ENCODE results near the gene IQCE.

Gene IQCE

DNA sequence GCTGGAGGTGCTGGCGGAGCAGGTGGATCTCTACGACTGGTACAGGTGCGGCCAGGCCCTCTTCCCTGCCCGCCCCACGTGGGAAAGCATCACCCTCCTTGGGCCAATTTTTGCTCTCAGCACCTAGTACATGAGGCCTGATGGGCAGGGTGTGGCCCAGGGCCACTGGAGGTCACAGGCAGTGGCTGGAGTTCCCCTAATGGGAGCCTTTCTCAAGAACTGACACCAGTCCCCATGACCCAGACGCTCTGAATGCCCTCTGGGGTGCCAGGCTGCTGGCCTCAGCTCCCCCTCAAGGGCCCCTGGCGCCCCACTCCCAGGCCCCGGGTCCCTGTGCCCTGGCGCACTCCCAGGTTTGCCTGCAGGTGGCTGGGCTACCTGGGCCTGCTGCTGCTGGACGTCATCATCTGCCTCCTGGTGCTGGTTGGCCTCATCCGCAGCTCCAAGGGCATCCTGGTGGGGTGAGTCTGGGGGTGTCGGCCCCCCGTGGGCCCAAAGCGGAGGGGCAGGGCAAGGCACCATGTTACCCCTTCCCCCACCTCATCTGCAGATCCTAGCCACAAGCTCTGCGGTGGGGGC is 88.9 kb downstream of the IQCE start:
- H3K9me3 ChIP-seq (ENCODE audit: control insufficient read depth, low read depth, low read length): no peaks in the 10 kb centered on the region
- H3K9ac ChIP-seq (ENCODE audit: low read length): no peak overlapping the region
- no peak overlapping the region for H3K27ac ChIP-seq (ENCODE audit: low read length)
- H3K36me3 ChIP-seq (ENCODE audit: control insufficient read depth, low read depth, low read length): peaks cover 32% of the 10 kb centered on the region
- no peaks in the 10 kb centered on the region for H3K27me3 ChIP-seq (ENCODE audit: control insufficient read depth, insufficient read depth, low read length)
- H3K4me1 ChIP-seq (ENCODE audit: control insufficient read depth, low read depth, low read length): peaks cover 18% of the 10 kb centered on the region
- no peak overlapping the region for H3K4me3 ChIP-seq (ENCODE audit: low read length)

DNA sequence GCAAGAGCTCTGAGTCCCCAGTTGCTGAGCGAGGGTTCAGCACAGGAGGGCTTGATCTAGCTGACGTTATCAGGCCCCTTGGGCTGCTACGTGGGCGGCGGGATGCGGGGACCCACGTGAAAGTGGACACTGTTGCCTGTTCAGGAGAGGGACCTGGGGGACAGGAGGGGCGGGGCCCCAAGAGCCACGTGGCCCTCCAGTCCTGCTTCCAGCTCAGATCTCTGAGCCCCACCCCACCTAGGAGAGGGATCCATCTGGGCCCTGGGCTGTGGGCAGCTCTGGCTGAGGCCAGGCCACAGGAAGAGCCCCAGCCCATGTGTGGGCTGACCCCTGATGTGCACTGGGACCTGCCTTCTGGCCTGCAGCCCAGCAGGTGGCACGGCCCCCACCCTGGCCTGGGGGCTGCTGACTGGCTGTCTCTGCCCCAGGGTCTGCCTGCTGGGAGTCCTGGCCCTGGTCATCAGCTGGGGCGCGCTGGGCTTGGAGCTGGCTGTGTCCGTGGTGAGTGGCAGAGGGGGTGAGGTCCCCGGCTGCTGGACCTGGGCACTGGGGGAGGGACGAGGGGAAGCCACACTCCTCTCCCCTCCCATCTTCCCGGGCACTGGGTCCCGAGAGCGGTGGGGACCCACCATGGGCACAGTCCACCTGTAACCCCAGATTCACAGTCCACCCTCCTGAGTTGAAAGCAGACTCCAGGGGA is 90.5 kb downstream of the IQCE start:
- H3K9me3 ChIP-seq (ENCODE audit: control insufficient read depth, low read depth, low read length): no peaks in the 10 kb centered on the region
- peaks cover 32% of the 10 kb centered on the region for H3K36me3 ChIP-seq (ENCODE audit: control insufficient read depth, low read depth, low read length)
- peaks cover 11% of the 10 kb centered on the region for H3K4me1 ChIP-seq (ENCODE audit: control insufficient read depth, low read depth, low read length)

GRCh38 chr7:2649991-2650390 is 91.2 kb downstream of the IQCE start:
- H3K9me3 ChIP-seq (ENCODE audit: control insufficient read depth, low read depth, low read length): no peaks in the 10 kb centered on the region
- peaks cover 32% of the 10 kb centered on the region for H3K36me3 ChIP-seq (ENCODE audit: control insufficient read depth, low read depth, low read length)
- H3K27me3 ChIP-seq (ENCODE audit: control insufficient read depth, insufficient read depth, low read length): no peaks in the 10 kb centered on the region
- H3K27ac ChIP-seq (ENCODE audit: low read length): no peak overlapping the region
- H3K4me3 ChIP-seq (ENCODE audit: low read length): no peak overlapping the region
- H3K9ac ChIP-seq (ENCODE audit: low read length): no peak overlapping the region
- H3K4me1 ChIP-seq (ENCODE audit: control insufficient read depth, low read depth, low read length): peaks cover 8% of the 10 kb centered on the region

More for the DNA sequence above, 90.5 kb downstream of the IQCE start:
- no peak overlapping the region for H3K27ac ChIP-seq (ENCODE audit: low read length)
- no peaks in the 10 kb centered on the region for H3K27me3 ChIP-seq (ENCODE audit: control insufficient read depth, insufficient read depth, low read length)
- no peak overlapping the region for H3K4me3 ChIP-seq (ENCODE audit: low read length)
- H3K9ac ChIP-seq (ENCODE audit: low read length): no peak overlapping the region

- peaks cover 32% of the 10 kb centered on the region for H3K36me3 ChIP-seq (ENCODE audit: control insufficient read depth, low read depth, low read length)
Observed at GRCh38 chr7:2650451-2650850, 91.7 kb downstream of the IQCE start.

DNA sequence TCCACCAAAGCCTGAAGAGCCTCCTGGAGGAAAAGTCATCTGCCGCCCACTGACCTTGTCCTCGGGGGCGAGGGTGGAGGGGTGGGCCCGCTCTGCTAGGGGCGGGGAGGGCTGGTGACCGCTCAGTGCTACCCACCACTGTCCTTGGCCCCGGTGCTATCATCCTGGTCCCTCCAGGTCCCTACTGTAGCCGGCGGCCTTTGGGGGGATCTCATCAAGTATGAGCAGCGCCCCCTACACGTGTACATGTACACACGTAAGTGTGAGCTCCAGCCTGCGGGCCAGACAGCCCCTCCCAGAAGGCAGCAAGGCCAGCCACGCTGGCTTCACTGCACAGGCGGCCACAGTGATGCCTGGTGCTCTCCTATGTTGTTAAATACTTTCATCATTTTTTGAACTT is 92.6 kb downstream of the IQCE start:
- H3K27me3 ChIP-seq (ENCODE audit: control insufficient read depth, insufficient read depth, low read length): no peaks in the 10 kb centered on the region
- H3K36me3 ChIP-seq (ENCODE audit: control insufficient read depth, low read depth, low read length): peaks cover 32% of the 10 kb centered on the region
- H3K4me1 ChIP-seq (ENCODE audit: control insufficient read depth, low read depth, low read length): no peaks in the 10 kb centered on the region
- H3K9me3 ChIP-seq (ENCODE audit: control insufficient read depth, low read depth, low read length): no peaks in the 10 kb centered on the region
- no peak overlapping the region for H3K4me3 ChIP-seq (ENCODE audit: low read length)
- no peak overlapping the region for H3K27ac ChIP-seq (ENCODE audit: low read length)
- no peak overlapping the region for H3K9ac ChIP-seq (ENCODE audit: low read length)

More at GRCh38 chr7:2650451-2650850, 91.7 kb downstream of the IQCE start:
- H3K9me3 ChIP-seq (ENCODE audit: control insufficient read depth, low read depth, low read length): no peaks in the 10 kb centered on the region
- H3K27me3 ChIP-seq (ENCODE audit: control insufficient read depth, insufficient read depth, low read length): no peaks in the 10 kb centered on the region
- H3K9ac ChIP-seq (ENCODE audit: low read length): no peak overlapping the region
- H3K4me3 ChIP-seq (ENCODE audit: low read length): no peak overlapping the region
- H3K4me1 ChIP-seq (ENCODE audit: control insufficient read depth, low read depth, low read length): peaks cover 3% of the 10 kb centered on the region
- no peak overlapping the region for H3K27ac ChIP-seq (ENCODE audit: low read length)

- H3K36me3 ChIP-seq (ENCODE audit: control insufficient read depth, low read depth, low read length): peaks cover 32% of the 10 kb centered on the region
- H3K4me3 ChIP-seq (ENCODE audit: low read length): no peak overlapping the region
- H3K27ac ChIP-seq (ENCODE audit: low read length): no peak overlapping the region
- H3K9ac ChIP-seq (ENCODE audit: low read length): no peak overlapping the region
- H3K4me1 ChIP-seq (ENCODE audit: control insufficient read depth, low read depth, low read length): no peaks in the 10 kb centered on the region
- H3K27me3 ChIP-seq (ENCODE audit: control insufficient read depth, insufficient read depth, low read length): no peaks in the 10 kb centered on the region
- no peaks in the 10 kb centered on the region for H3K9me3 ChIP-seq (ENCODE audit: control insufficient read depth, low read depth, low read length)
Observed at GRCh38 chr7:2651847-2652735, 93.3 kb downstream of the IQCE start.

DNA sequence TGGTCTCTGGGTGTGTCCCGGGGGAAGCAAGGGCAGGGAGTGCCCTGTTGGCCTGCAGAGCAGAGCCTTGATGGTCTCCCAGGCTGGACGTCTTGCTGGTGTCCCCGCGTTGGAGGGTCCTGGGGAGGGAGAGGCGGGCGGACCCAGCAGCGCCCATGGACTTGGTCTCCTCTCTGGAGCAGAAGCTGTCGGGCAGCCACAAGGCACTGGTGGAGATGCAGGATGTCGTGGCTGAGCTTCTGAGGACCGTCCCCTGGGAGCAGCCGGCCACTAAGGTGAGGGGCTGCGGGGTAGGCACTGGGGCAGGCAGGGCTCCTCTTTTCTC is 93.9 kb downstream of the IQCE start:
- no peak overlapping the region for H3K27ac ChIP-seq (ENCODE audit: low read length)
- no peak overlapping the region for H3K4me3 ChIP-seq (ENCODE audit: low read length)
- peaks cover 35% of the 10 kb centered on the region for H3K36me3 ChIP-seq (ENCODE audit: control insufficient read depth, low read depth, low read length)
- no peaks in the 10 kb centered on the region for H3K4me1 ChIP-seq (ENCODE audit: control insufficient read depth, low read depth, low read length)
- H3K9me3 ChIP-seq (ENCODE audit: control insufficient read depth, low read depth, low read length): no peaks in the 10 kb centered on the region
- H3K9ac ChIP-seq (ENCODE audit: low read length): no peak overlapping the region
- H3K27me3 ChIP-seq (ENCODE audit: control insufficient read depth, insufficient read depth, low read length): no peaks in the 10 kb centered on the region

GRCh38 chr7:2654059-2654458 is 95.3 kb downstream of the IQCE start:
- no peaks in the 10 kb centered on the region for H3K27me3 ChIP-seq (ENCODE audit: control insufficient read depth, insufficient read depth, low read length)
- H3K4me1 ChIP-seq (ENCODE audit: control insufficient read depth, low read depth, low read length): no peaks in the 10 kb centered on the region
- H3K9me3 ChIP-seq (ENCODE audit: control insufficient read depth, low read depth, low read length): no peaks in the 10 kb centered on the region
- no peak overlapping the region for H3K9ac ChIP-seq (ENCODE audit: low read length)
- no peak overlapping the region for H3K4me3 ChIP-seq (ENCODE audit: low read length)
- H3K27ac ChIP-seq (ENCODE audit: low read length): no peak overlapping the region
- H3K36me3 ChIP-seq (ENCODE audit: control insufficient read depth, low read depth, low read length): peaks cover 37% of the 10 kb centered on the region

DNA sequence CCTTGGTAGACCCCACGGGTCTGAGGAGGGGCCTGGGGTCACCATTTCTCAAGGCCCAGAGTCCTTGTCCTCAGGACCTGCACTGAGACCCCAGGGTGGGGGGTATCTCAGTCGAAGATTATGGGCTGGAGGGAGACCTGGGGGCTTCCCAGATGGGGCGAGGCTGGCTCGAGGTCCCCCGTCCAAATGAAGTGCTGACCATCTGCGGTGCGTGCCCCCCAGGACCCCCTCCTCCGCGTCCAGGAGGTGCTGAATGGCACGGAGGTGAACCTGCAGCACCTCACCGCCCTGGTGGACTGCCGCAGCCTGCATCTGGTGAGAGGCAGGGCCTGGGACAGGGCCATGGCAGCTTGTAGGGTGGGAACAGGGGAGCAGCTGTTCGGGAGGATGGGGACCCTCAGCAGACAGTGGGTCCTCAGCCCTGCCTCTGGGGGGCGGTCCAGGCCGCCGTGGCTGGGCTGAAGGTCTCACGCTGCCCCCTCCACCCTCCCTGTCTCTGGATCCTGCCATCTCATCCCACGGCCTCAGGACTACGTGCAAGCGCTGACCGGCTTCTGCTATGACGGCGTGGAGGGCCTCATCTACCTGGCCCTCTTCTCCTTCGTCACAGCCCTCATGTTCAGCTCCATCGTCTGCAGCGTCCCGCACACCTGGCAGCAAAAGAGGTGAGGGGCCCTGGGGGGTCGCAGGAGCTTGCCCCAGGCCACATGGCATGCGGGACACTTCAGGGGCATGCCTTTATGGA is 97.3 kb downstream of the IQCE start:
- H3K27ac ChIP-seq (ENCODE audit: low read length): no peak overlapping the region
- H3K4me1 ChIP-seq (ENCODE audit: control insufficient read depth, low read depth, low read length): no peaks in the 10 kb centered on the region
- no peaks in the 10 kb centered on the region for H3K27me3 ChIP-seq (ENCODE audit: control insufficient read depth, insufficient read depth, low read length)
- peaks cover 28% of the 10 kb centered on the region for H3K36me3 ChIP-seq (ENCODE audit: control insufficient read depth, low read depth, low read length)
- H3K4me3 ChIP-seq (ENCODE audit: low read length): no peak overlapping the region
- no peak overlapping the region for H3K9ac ChIP-seq (ENCODE audit: low read length)
- no peaks in the 10 kb centered on the region for H3K9me3 ChIP-seq (ENCODE audit: control insufficient read depth, low read depth, low read length)

GRCh38 chr7:2657208-2657607 is 98.4 kb downstream of the IQCE start:
- no peaks in the 10 kb centered on the region for H3K9me3 ChIP-seq (ENCODE audit: control insufficient read depth, low read depth, low read length)
- H3K36me3 ChIP-seq (ENCODE audit: control insufficient read depth, low read depth, low read length): peaks cover 19% of the 10 kb centered on the region
- H3K9ac ChIP-seq (ENCODE audit: low read length): no peak overlapping the region
- H3K27me3 ChIP-seq (ENCODE audit: control insufficient read depth, insufficient read depth, low read length): no peaks in the 10 kb centered on the region
- no peaks in the 10 kb centered on the region for H3K4me1 ChIP-seq (ENCODE audit: control insufficient read depth, low read depth, low read length)
- H3K27ac ChIP-seq (ENCODE audit: low read length): no peak overlapping the region
- H3K4me3 ChIP-seq (ENCODE audit: low read length): no peak overlapping the region

- no peaks in the 10 kb centered on the region for H3K27me3 ChIP-seq (ENCODE audit: control insufficient read depth, insufficient read depth, low read length)
- no peak overlapping the region for H3K4me3 ChIP-seq (ENCODE audit: low read length)
- H3K9me3 ChIP-seq (ENCODE audit: control insufficient read depth, low read depth, low read length): no peaks in the 10 kb centered on the region
- H3K27ac ChIP-seq (ENCODE audit: low read length): no peak overlapping the region
- peaks cover 18% of the 10 kb centered on the region for H3K36me3 ChIP-seq (ENCODE audit: control insufficient read depth, low read depth, low read length)
- H3K4me1 ChIP-seq (ENCODE audit: control insufficient read depth, low read depth, low read length): no peaks in the 10 kb centered on the region
- no peak overlapping the region for H3K9ac ChIP-seq (ENCODE audit: low read length)
Observed at GRCh38 chr7:2657920-2658671, 99.3 kb downstream of the IQCE start.

Measured in iPS-18a (cell line).